K562 (cell line): ENCODE data around the gene SPINK7. TPM values are rescaled to one million over a fixed set of nuclear protein-coding genes. Genes with fewer than 3 reads are reported as not detected.
A peak's percentile ranks its signal among the peaks of the same experiment; 100 is the strongest.

ENCODE experiments used
- ATAC-seq: fragments of 200-7000 bp; cut with Tn5 transposase; 3 replicates; pipeline ENCODE4 v1.9.1; 2020; ENCODE audit warnings: moderate library complexity
- BruUV-seq: library from RNA; stranded (reverse); fragments of 400-500 nt; replicated peaks from 2 replicates; lab custom pipeline; 2021; lab: Mats Ljungman, UMichigan
- CTCF ChIA-PET: fragments of 300-600 bp; formaldehyde crosslinking; extraction: SDS; loops from one replicate; lab custom pipeline; 2021; ENCODE audit warnings: low intra/inter-chr PET ratio; lab: Yijun Ruan, JAX
- POLR2A ChIA-PET: fragments of 300-600, 350-650 bp; sonication (Branson Sonifier 250); formaldehyde crosslinking; extraction: SDS; loops from one replicate; lab custom pipeline; 2021; ENCODE audit warnings: antibody characterized with exemption, inconsistent platforms; lab: Yijun Ruan, JAX
- DNase-seq, 4 experiments: peaks; one replicate each; pipeline versions ENCODE4 v3.0.0 to v3.0.0-alpha.2; 2011 to 2018; ENCODE audit warnings: low spot score in 3 of 4, mixed read lengths in 3 of 4; ENCODE audit errors: extremely low read depth in 1 of 4
- FAIRE-seq: peaks from 2 replicates; lab custom pipeline; 2011; peaks lifted over from hg19 to GRCh38; lab: Jason Lieb, UNC
- H2AFZ ChIP-seq: 2 replicates; pipeline ENCODE4 v1.6.0; 2011; ENCODE audit warnings: low read depth, low read length, control low read depth, inconsistent platforms
- H3K27ac ChIP-seq: fragments of 200-600 bp; 3 replicates; pipeline ENCODE4 v1.8.0; 2011; ENCODE audit warnings: low read depth, mild to moderate bottlenecking, control low read depth, inconsistent platforms, low read length, moderate library complexity, mixed read lengths; ENCODE audit errors: extremely low read depth
- H3K27me3 ChIP-seq, 2 experiments: fragments of 300-600 bp in 1 of 2; 2 replicates in 1 of 2; 3 replicates in 1 of 2; pipeline versions ENCODE4 v1.6.0 to v1.8.0; 2011; ENCODE audit warnings: inconsistent platforms in 2 of 2, low read length in 2 of 2, mild to moderate bottlenecking in 1 of 2, mixed read lengths in 1 of 2, moderate library complexity in 1 of 2; ENCODE audit not compliant: control insufficient read depth in 2 of 2, insufficient read depth in 2 of 2
- H3K36me3 ChIP-seq: fragments of 300-600 bp; 3 replicates; pipeline ENCODE4 v1.8.0; 2011; ENCODE audit warnings: mild to moderate bottlenecking, low read length, inconsistent platforms; ENCODE audit not compliant: control insufficient read depth, insufficient read depth
- H3K4me1 ChIP-seq, 2 experiments: fragments of 200-600 bp in 1 of 2; replicated peaks in 1 of 2; 2 replicates in 1 of 2; 3 replicates in 1 of 2; pipeline versions ENCODE4 v1.5.1 to v1.8.0; 2011; ENCODE audit warnings: inconsistent platforms in 2 of 2, low read length in 2 of 2, mild to moderate bottlenecking in 1 of 2, mixed read lengths in 1 of 2, moderate library complexity in 1 of 2; ENCODE audit not compliant: control insufficient read depth in 2 of 2, insufficient read depth in 2 of 2
- H3K4me2 ChIP-seq: 2 replicates; pipeline ENCODE4 v1.6.1; 2011; ENCODE audit warnings: low read length, control low read depth, inconsistent platforms, mixed read lengths; ENCODE audit not compliant: insufficient read depth
- H3K4me3 ChIP-seq: fragments of 200-600 bp; sonication (generic), shearing (Covaris generic); 2 replicates; pipeline ENCODE4 v1.5.1; 2016; ENCODE audit warnings: control low read depth, inconsistent platforms
- H3K79me2 ChIP-seq: fragments of 200-600 bp; 3 replicates; pipeline ENCODE4 v1.8.0; 2011; ENCODE audit warnings: low read length, inconsistent platforms; ENCODE audit not compliant: control insufficient read depth, insufficient read depth
- H3K9ac ChIP-seq, 2 experiments: 2 replicates each; pipeline versions ENCODE4 v1.6.0 to v1.6.1; 2011; ENCODE audit warnings: low read depth in 2 of 2, low read length in 2 of 2, control low read depth in 1 of 2, inconsistent platforms in 1 of 2, mild to moderate bottlenecking in 1 of 2, mixed read lengths in 1 of 2; ENCODE audit not compliant: insufficient read depth in 1 of 2
- H3K9me1 ChIP-seq: one replicate; pipeline ENCODE4 v1.6.0; 2011; ENCODE audit warnings: inconsistent platforms, mild to moderate bottlenecking, low read length, moderate library complexity; ENCODE audit not compliant: control insufficient read depth, insufficient read depth
- H3K9me3 ChIP-seq: replicated peaks from 2 replicates; pipeline ENCODE4 v1.5.1; 2011; ENCODE audit warnings: low read depth, low read length, inconsistent platforms; ENCODE audit not compliant: control insufficient read depth, insufficient read depth
- H4K20me1 ChIP-seq: replicated peaks from 2 replicates; pipeline ENCODE4 v1.6.1; 2011; ENCODE audit warnings: low read length, inconsistent platforms, mixed read lengths; ENCODE audit not compliant: control insufficient read depth, insufficient read depth
- RAD51 ChIP-seq: fragments of 450-650 bp; IDR thresholded peaks from 2 replicates; pipeline ENCODE4 v1.7.1; 2016; ENCODE audit warnings: low read depth, mild to moderate bottlenecking, borderline replicate concordance
- RFX1 ChIP-seq: fragments of 450-650 bp; IDR thresholded peaks from 2 replicates; pipeline ENCODE4 v1.6.1; 2016; ENCODE audit warnings: mild to moderate bottlenecking, moderate library complexity
- SMARCB1 ChIP-seq: IDR thresholded peaks from 2 replicates; pipeline ENCODE4 v1.6.1; 2011; ENCODE audit warnings: improper control_type of control experiment, low read depth; ENCODE audit not compliant: insufficient read length
- USF1 ChIP-seq: sonication (generic); formaldehyde crosslinking; IDR thresholded peaks from 2 replicates; pipeline ENCODE4 v1.9.0; 2022; ENCODE audit warnings: mild to moderate bottlenecking, missing genetic modification reagents
- ZFX ChIP-seq: sonication (generic); formaldehyde crosslinking; IDR thresholded peaks from 2 replicates; pipeline ENCODE4 v1.8.0; 2022; ENCODE audit warnings: mild to moderate bottlenecking, missing genetic modification reagents, moderate library complexity
- ZNF512 ChIP-seq: IDR thresholded peaks from 2 replicates; pipeline ENCODE4 v1.6.1; 2016; ENCODE audit warnings: missing genetic modification characterization, missing compliant biosample characterization
- ZNF764 ChIP-seq: fragments of 250-450 bp; sonication (Bioruptor Pico); IDR thresholded peaks from 2 replicates; pipeline ENCODE4 v1.4.0; 2020; ENCODE audit warnings: low read depth, mild to moderate bottlenecking, moderate library complexity
- WGBS: fragments of 100-300 bp; shearing (Covaris generic); methylation state at CpG from one replicate; pipeline ENCODE4 v1.1.6; 2016; ENCODE audit warnings: low coverage, mixed read lengths; ENCODE audit not compliant: insufficient coverage; ENCODE audit errors: missing lambda C conversion rate; 5-methylcytosine and 5-hydroxymethylcytosine counted together
- in situ Hi-C: fragments of 300-500 bp; cut with MboI; formaldehyde crosslinking; loops from 4 replicates; pipeline ENCODE4 v1.15.0; 2018; ENCODE audit warnings: inconsistent platforms, mixed read lengths
- intact Hi-C: fragments of 100-400 bp; cut with micrococcal nuclease; formaldehyde crosslinking; loops from 2 replicates; pipeline ENCODE4 v1.14.2; 2022
- polyA plus RNA-seq, 8 experiments: library from polyadenylated mRNA; depleted of rRNA in 4 of 8; stranded (reverse) in 5 of 8; unstranded in 3 of 8; fragments of >200 nt; fragmentation: Nextera tagmentation in 2 of 8; fragmentation: Illumina TruSeq in 1 of 8; extraction: Ambion mirVana in 2 of 8; extraction: Trizol in 1 of 8; gene quantifications; 2 replicates each; pipeline versions ENCODE4 v1.2.1 to v1.2.3, GENCODE V29; 2011 to 2014; ENCODE audit warnings: inconsistent platforms in 1 of 8, missing spikeins in 1 of 8
- total RNA-seq, 7 experiments: library from RNA; depleted of rRNA in 6 of 7; stranded (reverse); fragments of >200 nt in 6 of 7; fragmentation: Illumina TruSeq in 2 of 7; extraction: Trizol in 2 of 7; gene quantifications; 2 replicates each; pipeline versions ENCODE4 v1.2.1 to v1.2.3, GENCODE V29; 2011 to 2021; ENCODE audit warnings: low replicate concordance in 1 of 7

SPINK7 gene
- total and polyA plus RNA-seq, 9 of the 15 experiments (the other 6 are each of a cell fraction or from before 2014, with no cell fraction given): not detected

- TF ChIP-seq USF1: peak; percentile 43; the same call in 1 of the 2 replicates
- TF ChIP-seq RAD51: peak; percentile 24; the same call in 1 of the 2 replicates
These were observed 8.1 kb downstream of the SPINK7 start (continued) for GRCh38 chr5:148320011-148320963.

- no TSS peak for BruUV-seq
- intact Hi-C loops: no loop called here
- no peaks in the 10 kb centered on the region for H3K79me2 ChIP-seq
- TF ChIP-seq ZNF764 (CRISPR knock-in tag) (no peak), ZFX (CRISPR knock-in tag) (no peak), RAD51 (no peak), ZNF512 (no peak), SMARCB1 (no peak), RFX1 (peak; percentile 37; the same call in 1 of the 2 replicates)
- FAIRE-seq: no peak
- H2AFZ ChIP-seq: no peak overlapping the region
- no peaks in the 10 kb centered on the region for H3K9me1 ChIP-seq
- H4K20me1 ChIP-seq: no peaks in the 10 kb centered on the region
- no peak overlapping the region for H3K27ac ChIP-seq
- H3K9me3 ChIP-seq: no peaks in the 10 kb centered on the region
- H3K36me3 ChIP-seq: no peaks in the 10 kb centered on the region
- no peak for ATAC-seq
- no peaks in the 10 kb centered on the region for H3K4me1 ChIP-seq
- no peak for DNase-seq
- H3K4me3 ChIP-seq: no peak overlapping the region
- CTCF ChIA-PET: no interaction called here
- H3K4me2 ChIP-seq: no peak overlapping the region
- 1% methylated on average over 4 of the region's 4 CpGs for WGBS
- POLR2A ChIA-PET: no interaction called here
- H3K27me3 ChIP-seq: no peaks in the 10 kb centered on the region
- no peak overlapping the region for H3K9ac ChIP-seq
- in situ Hi-C loops: no loop called here
These were observed 21.1 kb downstream of the SPINK7 start for GRCh38 chr5:148333262-148333849.
